Mesenchymal stem cell (in vitro differentiated cells and primary cell): ENCODE data around the gene TAF11L11. TPM values are rescaled to one million over a fixed set of nuclear protein-coding genes. Genes with fewer than 3 reads are reported as not detected.
"Not testable (repeated sequence)": the region's sequence is repeated elsewhere in the genome, so short reads cannot be mapped to it uniquely, and the experiment has no call there.

Experiments used
- DNase-seq: peaks from one replicate; pipeline ENCODE4 v3.0.0-alpha.2; 2013
- H2AFZ ChIP-seq: one replicate; pipeline ENCODE4 v1.6.1; 2013; ENCODE audit warnings: low read depth, mild to moderate bottlenecking, control low read depth, inconsistent platforms, low read length, moderate library complexity
- H2AK5ac ChIP-seq: 2 replicates; pipeline ENCODE4 v1.6.1; 2013; ENCODE audit warnings: low read length, moderate library complexity, mild to moderate bottlenecking, inconsistent platforms; ENCODE audit not compliant: severe bottlenecking
- H2BK120ac ChIP-seq: one replicate; pipeline ENCODE4 v1.6.1; 2013; ENCODE audit warnings: low read depth, mild to moderate bottlenecking, inconsistent platforms, low read length, moderate library complexity
- H2BK12ac ChIP-seq, 2 experiments: one replicate each; pipeline ENCODE4 v1.6.1; 2013; ENCODE audit warnings: inconsistent platforms in 2 of 2, low read length in 2 of 2, mild to moderate bottlenecking in 2 of 2, moderate library complexity in 2 of 2, control low read depth in 1 of 2
- H2BK15ac ChIP-seq: one replicate; pipeline ENCODE4 v1.6.1; 2013; ENCODE audit warnings: mild to moderate bottlenecking, low read depth, inconsistent platforms; ENCODE audit not compliant: poor library complexity, severe bottlenecking
- H2BK5ac ChIP-seq: 2 replicates; pipeline ENCODE4 v1.6.1; 2013; ENCODE audit warnings: low read depth, mild to moderate bottlenecking, low read length, control low read depth, inconsistent platforms; ENCODE audit not compliant: poor library complexity, severe bottlenecking
- H3K14ac ChIP-seq, 2 experiments: one replicate each; pipeline ENCODE4 v1.6.1; 2013; ENCODE audit warnings: inconsistent platforms in 2 of 2, low read length in 2 of 2, control low read depth in 1 of 2, mild to moderate bottlenecking in 1 of 2, moderate library complexity in 1 of 2
- H3K18ac ChIP-seq, 2 experiments: one replicate each; pipeline ENCODE4 v1.6.1; 2013; ENCODE audit warnings: inconsistent platforms in 2 of 2, low read length in 2 of 2, control low read depth in 1 of 2, low read depth in 1 of 2, mild to moderate bottlenecking in 1 of 2
- H3K23ac ChIP-seq, 2 experiments: one replicate each; pipeline ENCODE4 v1.6.1; 2013; ENCODE audit warnings: inconsistent platforms in 2 of 2, low read length in 2 of 2, mild to moderate bottlenecking in 2 of 2, moderate library complexity in 2 of 2, control low read depth in 1 of 2
- H3K27ac ChIP-seq: 2 replicates; pipeline ENCODE4 v1.5.1; 2013; ENCODE audit warnings: mild to moderate bottlenecking, moderate library complexity, low read length, control low read depth, inconsistent platforms; ENCODE audit not compliant: poor library complexity, severe bottlenecking
- H3K27me3 ChIP-seq, 2 experiments: 2 replicates each; pipeline versions ENCODE4 v1.6.1 to v1.7.0; 2013; ENCODE audit warnings: low read length in 2 of 2, mild to moderate bottlenecking in 2 of 2, moderate library complexity in 2 of 2, control low read depth in 1 of 2, inconsistent platforms in 1 of 2; ENCODE audit not compliant: control insufficient read depth in 1 of 2, insufficient read depth in 1 of 2
- H3K36me3 ChIP-seq, 2 experiments: 2 replicates each; pipeline versions ENCODE4 v1.6.1 to v1.7.0; 2013; ENCODE audit warnings: low read length in 2 of 2, control low read depth in 1 of 2, inconsistent platforms in 1 of 2, low read depth in 1 of 2, mild to moderate bottlenecking in 1 of 2; ENCODE audit not compliant: insufficient read depth in 2 of 2, control insufficient read depth in 1 of 2
- H3K4ac ChIP-seq, 2 experiments: one replicate each; pipeline ENCODE4 v1.6.1; 2013; ENCODE audit warnings: inconsistent platforms in 2 of 2, low read length in 2 of 2, mild to moderate bottlenecking in 2 of 2, moderate library complexity in 2 of 2, control low read depth in 1 of 2, low read depth in 1 of 2
- H3K4me1 ChIP-seq: 2 replicates; pipeline ENCODE4 v1.6.1; 2013; ENCODE audit warnings: low read depth, low read length, control low read depth; ENCODE audit not compliant: control insufficient read depth, insufficient read depth
- H3K4me2 ChIP-seq: 2 replicates; pipeline ENCODE4 v1.6.1; 2013; ENCODE audit warnings: low read length, mild to moderate bottlenecking, inconsistent platforms; ENCODE audit not compliant: poor library complexity, severe bottlenecking
- H3K4me3 ChIP-seq, 2 experiments: 2 replicates each; pipeline versions ENCODE4 v1.5.1 to v1.7.0; 2013; ENCODE audit warnings: low read length in 2 of 2, mild to moderate bottlenecking in 2 of 2, control low read depth in 1 of 2, low read depth in 1 of 2; ENCODE audit not compliant: insufficient read depth in 1 of 2
- H3K79me1 ChIP-seq: replicated peaks from 2 replicates; pipeline ENCODE4 v1.6.1; 2013; ENCODE audit warnings: mild to moderate bottlenecking, control low read depth, low read length, inconsistent platforms; ENCODE audit not compliant: poor library complexity, severe bottlenecking
- H3K9ac ChIP-seq: 2 replicates; pipeline ENCODE4 v1.7.0; 2013; ENCODE audit warnings: mild to moderate bottlenecking, low read length, moderate library complexity
- H3K9me3 ChIP-seq: 2 replicates; pipeline ENCODE4 v1.7.0; 2013; ENCODE audit warnings: mild to moderate bottlenecking, low read length; ENCODE audit not compliant: control insufficient read depth
- H4K8ac ChIP-seq: one replicate; pipeline ENCODE4 v1.6.1; 2013; ENCODE audit warnings: inconsistent platforms, mild to moderate bottlenecking, low read length, moderate library complexity
- H4K91ac ChIP-seq: one replicate; pipeline ENCODE4 v1.6.1; 2013; ENCODE audit warnings: mild to moderate bottlenecking, low read length, inconsistent platforms
- WGBS: methylation state at CpG from one replicate; pipeline ENCODE4 v1.1.7; 2013; ENCODE audit warnings: mixed read lengths; 5-methylcytosine and 5-hydroxymethylcytosine counted together
- polyA plus RNA-seq, 2 experiments: library from polyadenylated mRNA; stranded (reverse); fragments of 200-250 nt; gene quantifications; one replicate each; pipeline ENCODE4 v1.2.3, GENCODE V29; 2013

TAF11L11 gene
- polyA plus RNA-seq (2013, experiment 1 of 2): not detected
- polyA plus RNA-seq (2013, experiment 2 of 2): not detected

GRCh38 chr5:17603880-17604279 lies at the start of gene TAF11L11:
TSS of gene TAF11L11 (plus strand) at chr5:17604183.
- not testable (repeated sequence) for H2BK15ac ChIP-seq, H2BK12ac ChIP-seq, H3K36me3 ChIP-seq, H3K4me1 ChIP-seq, H3K23ac ChIP-seq, H3K4ac ChIP-seq, H2BK5ac ChIP-seq, H3K27me3 ChIP-seq, H2AK5ac ChIP-seq, H2BK120ac ChIP-seq, H3K27ac ChIP-seq, H3K79me1 ChIP-seq, H3K4me3 ChIP-seq, H4K91ac ChIP-seq, DNase-seq, H3K14ac ChIP-seq, H2AFZ ChIP-seq, H3K9me3 ChIP-seq, H3K18ac ChIP-seq, H3K9ac ChIP-seq, H4K8ac ChIP-seq, H3K4me2 ChIP-seq
- whole genome bisulfite sequencing: 80% methylated on average over 5 of the region's 6 CpGs

DNA sequence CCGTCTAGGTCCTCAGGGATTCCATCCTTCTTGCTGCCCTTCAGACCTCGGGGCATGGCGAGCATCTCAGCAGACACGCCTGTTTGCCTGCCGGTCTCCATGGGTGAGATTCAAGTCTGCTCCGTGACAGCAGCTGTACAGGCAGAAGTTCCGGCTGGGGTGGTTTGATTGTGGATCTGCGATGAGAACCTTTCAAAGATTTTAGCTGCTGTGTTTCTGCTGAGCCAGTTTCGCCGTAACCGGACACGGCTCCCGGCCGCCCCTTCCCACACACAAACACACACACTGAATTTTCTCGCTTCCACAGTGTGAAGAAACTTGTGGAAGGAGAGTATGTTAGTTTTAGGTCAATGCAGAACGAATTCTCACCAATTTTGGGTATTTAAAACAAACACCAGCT lies 18.3 kb upstream of the TAF11L11 start, which contains the start of gene TAF11L7:
Gene TAF11L7, minus strand, starts transcription at position 101 of the 400 bp plus-strand sequence.
- not testable (repeated sequence) for H3K79me1 ChIP-seq, H3K4me3 ChIP-seq, H4K8ac ChIP-seq, H2BK15ac ChIP-seq, H2AK5ac ChIP-seq, H2BK12ac ChIP-seq, H2BK120ac ChIP-seq, H3K27ac ChIP-seq, H2BK5ac ChIP-seq, H3K27me3 ChIP-seq, H2AFZ ChIP-seq, H3K9ac ChIP-seq, H3K4me1 ChIP-seq, H3K23ac ChIP-seq, H3K14ac ChIP-seq, H3K9me3 ChIP-seq, H3K4me2 ChIP-seq, H4K91ac ChIP-seq, H3K4ac ChIP-seq, DNase-seq, H3K36me3 ChIP-seq, H3K18ac ChIP-seq
- no CpG with 5 or more reads among the region's 16 CpGs for whole genome bisulfite sequencing

DNA sequence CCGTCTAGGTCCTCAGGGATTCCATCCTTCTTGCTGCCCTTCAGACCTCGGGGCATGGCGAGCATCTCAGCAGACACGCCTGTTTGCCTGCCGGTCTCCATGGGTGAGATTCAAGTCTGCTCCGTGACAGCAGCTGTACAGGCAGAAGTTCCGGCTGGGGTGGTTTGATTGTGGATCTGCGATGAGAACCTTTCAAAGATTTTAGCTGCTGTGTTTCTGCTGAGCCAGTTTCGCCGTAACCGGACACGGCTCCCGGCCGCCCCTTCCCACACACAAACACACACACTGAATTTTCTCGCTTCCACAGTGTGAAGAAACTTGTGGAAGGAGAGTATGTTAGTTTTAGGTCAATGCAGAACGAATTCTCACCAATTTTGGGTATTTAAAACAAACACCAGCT lies 13.1 kb upstream of the TAF11L11 start, which contains the start of gene TAF11L8:
Gene TAF11L8, minus strand, starts transcription at position 101 of the 400 bp plus-strand sequence.
- WGBS: no CpG with 5 or more reads among the region's 16 CpGs

GRCh38 chr5:17594255-17594654 lies 9.7 kb upstream of the TAF11L11 start, which contains the start of gene TAF11L9:
TSS of gene TAF11L9 (minus strand) at chr5:17594394.
- not testable (repeated sequence) for H4K8ac ChIP-seq

More for the DNA sequence above, 13.1 kb upstream of the TAF11L11 start, which contains the start of gene TAF11L8:
- not testable (repeated sequence) for H3K27ac ChIP-seq, H2AK5ac ChIP-seq, H3K79me1 ChIP-seq, H3K4ac ChIP-seq, H3K27me3 ChIP-seq, H4K91ac ChIP-seq, H2BK5ac ChIP-seq, H2BK12ac ChIP-seq, DNase-seq, H3K4me1 ChIP-seq, H3K18ac ChIP-seq, H4K8ac ChIP-seq, H3K14ac ChIP-seq, H3K9ac ChIP-seq, H3K9me3 ChIP-seq, H2BK15ac ChIP-seq, H2AFZ ChIP-seq, H3K36me3 ChIP-seq, H3K23ac ChIP-seq, H3K4me2 ChIP-seq, H2BK120ac ChIP-seq, H3K4me3 ChIP-seq

More at GRCh38 chr5:17594255-17594654, 9.7 kb upstream of the TAF11L11 start, which contains the start of gene TAF11L9:
- not testable (repeated sequence) for H3K14ac ChIP-seq, H2BK120ac ChIP-seq, H3K4me3 ChIP-seq, H3K9ac ChIP-seq, H3K27me3 ChIP-seq, H3K4ac ChIP-seq, H4K91ac ChIP-seq, H2BK5ac ChIP-seq, H3K4me2 ChIP-seq, H2BK12ac ChIP-seq, H3K23ac ChIP-seq, H2BK15ac ChIP-seq, H3K4me1 ChIP-seq, H3K18ac ChIP-seq, H3K9me3 ChIP-seq, H3K79me1 ChIP-seq, H3K27ac ChIP-seq, DNase-seq, H3K36me3 ChIP-seq, H2AFZ ChIP-seq, H2AK5ac ChIP-seq
- WGBS: no CpG with 5 or more reads among the region's 15 CpGs
